KMS-11 (cell line): ENCODE data around the gene ZCWPW1.

Source experiments
- H2AFZ ChIP-seq: fragments of 200-600 bp; sonication (generic); 2 replicates; pipeline ENCODE4 v1.6.1; 2016; ENCODE audit warnings: antibody characterized with exemption, mixed run types, low read depth
- H3K27ac ChIP-seq: fragments of 200-600 bp; sonication (generic); 2 replicates; pipeline ENCODE4 v1.6.1; 2016; ENCODE audit warnings: mild to moderate bottlenecking, mixed run types
- H3K27me3 ChIP-seq: fragments of 200-600 bp; sonication (generic); 2 replicates; pipeline ENCODE4 v1.6.1; 2017; ENCODE audit warnings: mild to moderate bottlenecking, low read depth, mixed run types, moderate library complexity; ENCODE audit not compliant: insufficient read depth
- H3K36me3 ChIP-seq: fragments of 200-600 bp; sonication (generic); 2 replicates; pipeline ENCODE4 v1.6.1; 2017; ENCODE audit warnings: mild to moderate bottlenecking, mixed run types; ENCODE audit not compliant: insufficient read depth
- H3K4me1 ChIP-seq: fragments of 200-600 bp; sonication (generic); 2 replicates; pipeline ENCODE4 v1.6.1; 2016; ENCODE audit warnings: mild to moderate bottlenecking, low read depth, mixed run types; ENCODE audit not compliant: poor library complexity, severe bottlenecking
- H3K4me2 ChIP-seq: fragments of 200-600 bp; sonication (generic); 2 replicates; pipeline ENCODE4 v1.7.0; 2016; ENCODE audit warnings: mild to moderate bottlenecking, mixed run types
- H3K4me3 ChIP-seq: fragments of 200-600 bp; sonication (generic); IDR thresholded peaks from 2 replicates; pipeline ENCODE4 v1.6.1; 2017; ENCODE audit warnings: low read depth, low read length, mixed read lengths; ENCODE audit not compliant: insufficient read depth
- H3K79me2 ChIP-seq: fragments of 200-600 bp; sonication (generic); 2 replicates; pipeline ENCODE4 v1.6.1; 2016; ENCODE audit warnings: low read depth, mixed run types; ENCODE audit not compliant: insufficient read depth
- H3K9ac ChIP-seq: fragments of 200-600 bp; sonication (generic); 2 replicates; pipeline ENCODE4 v1.6.1; 2016; ENCODE audit warnings: mild to moderate bottlenecking, mixed run types
- H4K20me1 ChIP-seq: fragments of 200-600 bp; sonication (generic); 2 replicates; pipeline ENCODE4 v1.6.1; 2016; ENCODE audit warnings: mild to moderate bottlenecking, mixed run types; ENCODE audit not compliant: insufficient read depth
- TF ChIP-seq, protein P1 (sequence below): fragments of 200-600 bp; sonication (generic); conservative IDR thresholded peaks from 2 replicates; pipeline ENCODE4 v1.6.1; 2017; ENCODE audit warnings: low read depth, mild to moderate bottlenecking, antibody characterized with exemption, low read length, moderate library complexity, mixed read lengths

The ZCWPW1 gene

DNA sequence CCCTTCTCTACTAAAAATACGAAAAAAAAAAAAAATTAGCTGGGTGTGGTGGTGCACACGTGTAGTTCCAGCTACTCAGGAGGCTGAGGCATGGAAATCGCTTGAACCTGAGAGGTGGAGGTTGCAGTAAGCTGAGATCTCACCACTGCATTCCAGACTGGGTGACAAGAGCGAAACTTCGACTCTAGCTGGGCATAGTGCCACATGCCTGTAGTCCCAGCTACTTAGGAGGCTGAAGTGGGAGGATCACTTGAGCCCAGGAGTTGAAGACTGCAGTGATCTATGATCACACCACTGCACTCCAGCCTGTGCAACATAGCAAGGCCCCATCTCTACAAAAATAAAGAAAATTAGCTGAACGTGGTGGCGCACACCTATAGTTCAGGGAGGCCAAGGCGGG is 36.8 kb upstream of the ZCWPW1 start:
- TF ChIP-seq, protein P1, sequence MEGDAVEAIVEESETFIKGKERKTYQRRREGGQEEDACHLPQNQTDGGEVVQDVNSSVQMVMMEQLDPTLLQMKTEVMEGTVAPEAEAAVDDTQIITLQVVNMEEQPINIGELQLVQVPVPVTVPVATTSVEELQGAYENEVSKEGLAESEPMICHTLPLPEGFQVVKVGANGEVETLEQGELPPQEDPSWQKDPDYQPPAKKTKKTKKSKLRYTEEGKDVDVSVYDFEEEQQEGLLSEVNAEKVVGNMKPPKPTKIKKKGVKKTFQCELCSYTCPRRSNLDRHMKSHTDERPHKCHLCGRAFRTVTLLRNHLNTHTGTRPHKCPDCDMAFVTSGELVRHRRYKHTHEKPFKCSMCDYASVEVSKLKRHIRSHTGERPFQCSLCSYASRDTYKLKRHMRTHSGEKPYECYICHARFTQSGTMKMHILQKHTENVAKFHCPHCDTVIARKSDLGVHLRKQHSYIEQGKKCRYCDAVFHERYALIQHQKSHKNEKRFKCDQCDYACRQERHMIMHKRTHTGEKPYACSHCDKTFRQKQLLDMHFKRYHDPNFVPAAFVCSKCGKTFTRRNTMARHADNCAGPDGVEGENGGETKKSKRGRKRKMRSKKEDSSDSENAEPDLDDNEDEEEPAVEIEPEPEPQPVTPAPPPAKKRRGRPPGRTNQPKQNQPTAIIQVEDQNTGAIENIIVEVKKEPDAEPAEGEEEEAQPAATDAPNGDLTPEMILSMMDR = no peak
- no peak overlapping the region for H3K4me3 ChIP-seq
- no peak overlapping the region for H2AFZ ChIP-seq
- H3K4me1 ChIP-seq = peaks cover 3% of the 10 kb centered on the region
- H3K27me3 ChIP-seq = no peaks in the 10 kb centered on the region
- no peaks in the 10 kb centered on the region for H4K20me1 ChIP-seq
- no peak overlapping the region for H3K9ac ChIP-seq
- no peaks in the 10 kb centered on the region for H3K36me3 ChIP-seq
- no peak overlapping the region for H3K27ac ChIP-seq
- no peak overlapping the region for H3K4me2 ChIP-seq
- H3K79me2 ChIP-seq = no peaks in the 10 kb centered on the region

DNA sequence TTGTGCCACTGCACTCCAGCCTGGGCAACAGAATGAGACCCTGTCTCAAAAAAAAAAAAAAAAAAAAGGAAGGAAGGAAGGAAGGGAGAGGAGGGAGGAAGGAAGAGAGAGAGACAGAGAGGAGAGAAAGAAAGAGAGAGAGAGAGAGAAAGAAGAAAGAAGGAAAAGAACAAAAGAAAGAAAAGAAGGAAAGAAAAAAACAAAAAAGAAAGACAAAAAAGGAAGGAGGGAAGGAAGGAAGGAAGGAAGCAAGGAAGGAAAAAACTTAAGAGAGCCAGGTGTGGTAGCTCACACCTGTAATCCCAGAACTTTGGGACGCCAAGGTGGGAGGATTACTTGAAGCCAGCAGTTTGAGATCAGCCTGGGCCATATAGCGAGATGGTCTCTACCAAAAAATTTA is 36.3 kb upstream of the ZCWPW1 start:
- Histone ChIP-seq H2AFZ (no peak overlapping the region), H3K36me3 (no peaks in the 10 kb centered on the region), H4K20me1 (no peaks in the 10 kb centered on the region), H3K27me3 (no peaks in the 10 kb centered on the region), H3K79me2 (no peaks in the 10 kb centered on the region), H3K4me2 (no peak overlapping the region), H3K4me3 (no peak overlapping the region), H3K9ac (no peak overlapping the region), H3K27ac (no peak overlapping the region), H3K4me1 (peaks cover 3% of the 10 kb centered on the region)
- TF ChIP-seq, protein P1 = no peak

DNA sequence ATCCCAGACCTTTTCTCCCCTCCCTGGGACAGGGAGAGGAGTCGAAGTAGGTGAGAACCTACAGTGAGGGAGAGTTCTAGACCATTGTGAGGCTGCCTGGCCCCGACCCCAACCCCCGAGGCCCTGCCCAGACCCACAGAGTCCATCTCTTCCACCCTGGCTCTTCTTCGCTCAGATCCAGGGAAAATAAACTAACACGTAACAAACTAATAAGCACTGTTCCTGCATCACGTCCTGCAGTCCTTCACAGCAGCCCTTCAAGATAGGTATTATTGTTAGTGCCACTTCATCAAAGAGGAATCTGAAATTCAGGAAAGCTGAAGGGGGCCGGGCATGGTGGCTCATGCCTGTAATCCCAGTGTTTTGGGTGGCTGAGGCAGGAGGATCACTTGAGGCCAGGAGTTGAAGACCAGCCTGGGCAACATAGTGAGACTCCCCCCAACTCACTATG is 35.7 kb upstream of the ZCWPW1 start, which contains the start of gene SPACDR:
Gene SPACDR, minus strand, starts transcription at position 51 of the 451 bp plus-strand sequence. CDS start 235 bp downstream, outside the sequence.
- no peaks in the 10 kb centered on the region for H3K4me1 ChIP-seq
- H3K9ac ChIP-seq = no peak within 1 kb of the TSS
- no peaks in the 10 kb centered on the region for H3K36me3 ChIP-seq
- H4K20me1 ChIP-seq = no peaks in the 10 kb centered on the region
- no peaks in the 10 kb centered on the region for H3K79me2 ChIP-seq
- no peak within 1 kb of the TSS for H3K27ac ChIP-seq
- TF ChIP-seq, protein P1 = no peak
- no peak within 1 kb of the TSS for H2AFZ ChIP-seq
- no peak within 1 kb of the TSS for H3K4me3 ChIP-seq
- no peak within 1 kb of the TSS for H3K4me2 ChIP-seq
- H3K27me3 ChIP-seq = no peaks in the 10 kb centered on the region

DNA sequence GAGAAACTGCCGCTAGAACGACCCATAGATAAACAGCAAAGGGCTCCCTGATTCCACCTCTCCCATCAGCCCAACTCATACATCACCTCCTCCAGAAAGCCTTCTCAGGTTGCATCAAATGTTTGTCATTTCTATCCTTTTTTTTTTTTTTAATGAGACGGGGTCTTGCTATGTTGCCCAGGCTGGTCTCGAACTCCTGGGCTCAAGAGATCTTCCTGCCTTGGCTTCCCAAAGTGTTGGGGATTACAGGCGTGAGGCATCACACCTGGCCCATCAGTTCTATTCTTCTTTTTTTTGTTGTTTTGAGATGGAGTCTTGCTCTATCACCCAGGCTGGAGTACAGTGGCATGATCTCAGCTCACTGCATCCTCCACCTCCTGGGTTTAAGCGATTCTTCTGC is 28.5 kb upstream of the ZCWPW1 start:
- no peak overlapping the region for H2AFZ ChIP-seq
- no peak overlapping the region for H3K9ac ChIP-seq
- no peaks in the 10 kb centered on the region for H4K20me1 ChIP-seq
- no peak overlapping the region for H3K4me2 ChIP-seq
- no peak overlapping the region for H3K4me3 ChIP-seq
- no peaks in the 10 kb centered on the region for H3K36me3 ChIP-seq
- no peaks in the 10 kb centered on the region; the same call in 1 of the 2 replicates for H3K27me3 ChIP-seq
- no peaks in the 10 kb centered on the region for H3K4me1 ChIP-seq
- H3K27ac ChIP-seq = no peak overlapping the region
- TF ChIP-seq, protein P1 = no peak
- no peaks in the 10 kb centered on the region for H3K79me2 ChIP-seq
